Vagina (tissue), 2 donors: ENCODE data around the gene NEDD4L.

Experiments
- POLR2AphosphoS5 ChIP-seq, 2 donors: sonication (generic); formaldehyde crosslinking; IDR thresholded peaks; one replicate each; pipeline ENCODE4 v1.9.0; 2017; ENCODE audit warnings: antibody characterized with exemption in 2 of 2, mild to moderate bottlenecking in 2 of 2, low read depth in 1 of 2; ENCODE audit not compliant: insufficient read depth in 1 of 2
- TF ChIP-seq, protein P1 (sequence below), 3 experiments: fragments of 450-650 bp in 2 of 3; fragments of 200-600 bp in 1 of 3; sonication (generic) in 1 of 3; IDR thresholded peaks; one replicate each; pipeline ENCODE4 v1.5.1; 2017 to 2019; ENCODE audit warnings: antibody characterized with exemption in 3 of 3, mild to moderate bottlenecking in 2 of 3, moderate library complexity in 2 of 3

DNA sequence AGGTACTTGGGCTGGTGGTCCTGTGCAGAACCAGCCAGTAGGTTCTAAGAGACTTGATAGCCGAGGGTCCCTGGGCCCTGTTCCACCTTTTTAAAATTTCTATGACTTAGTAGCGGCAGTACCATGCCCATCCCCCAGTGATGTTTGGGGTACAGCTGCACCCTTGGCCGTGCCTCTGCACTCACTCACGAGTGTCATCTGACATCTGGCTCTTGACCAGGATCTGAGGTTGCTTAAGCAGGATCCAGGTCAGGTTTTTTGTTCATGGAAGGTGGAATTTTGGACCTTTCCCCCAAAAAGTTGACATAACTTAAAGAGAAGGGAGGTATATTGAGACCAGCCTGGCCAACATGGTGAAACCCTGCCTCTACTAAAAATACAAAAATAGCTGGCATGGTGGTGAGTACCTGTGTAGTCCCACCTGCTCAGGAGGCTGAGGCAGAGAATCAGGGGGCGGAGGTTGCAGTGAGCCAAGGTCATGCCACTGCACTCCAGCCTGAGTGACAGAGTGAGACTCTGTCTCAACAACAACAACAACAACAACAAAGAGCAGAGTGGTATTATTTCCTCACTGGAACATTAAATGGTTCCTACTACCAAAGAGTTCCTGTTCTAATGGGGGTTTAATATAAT is 163.6 kb downstream of the NEDD4L start:
- TF ChIP-seq, protein P1, sequence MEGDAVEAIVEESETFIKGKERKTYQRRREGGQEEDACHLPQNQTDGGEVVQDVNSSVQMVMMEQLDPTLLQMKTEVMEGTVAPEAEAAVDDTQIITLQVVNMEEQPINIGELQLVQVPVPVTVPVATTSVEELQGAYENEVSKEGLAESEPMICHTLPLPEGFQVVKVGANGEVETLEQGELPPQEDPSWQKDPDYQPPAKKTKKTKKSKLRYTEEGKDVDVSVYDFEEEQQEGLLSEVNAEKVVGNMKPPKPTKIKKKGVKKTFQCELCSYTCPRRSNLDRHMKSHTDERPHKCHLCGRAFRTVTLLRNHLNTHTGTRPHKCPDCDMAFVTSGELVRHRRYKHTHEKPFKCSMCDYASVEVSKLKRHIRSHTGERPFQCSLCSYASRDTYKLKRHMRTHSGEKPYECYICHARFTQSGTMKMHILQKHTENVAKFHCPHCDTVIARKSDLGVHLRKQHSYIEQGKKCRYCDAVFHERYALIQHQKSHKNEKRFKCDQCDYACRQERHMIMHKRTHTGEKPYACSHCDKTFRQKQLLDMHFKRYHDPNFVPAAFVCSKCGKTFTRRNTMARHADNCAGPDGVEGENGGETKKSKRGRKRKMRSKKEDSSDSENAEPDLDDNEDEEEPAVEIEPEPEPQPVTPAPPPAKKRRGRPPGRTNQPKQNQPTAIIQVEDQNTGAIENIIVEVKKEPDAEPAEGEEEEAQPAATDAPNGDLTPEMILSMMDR (IDR thresholded peaks at IDR 0.05): no peak
- TF ChIP-seq POLR2AphosphoS5 (IDR thresholded peaks at IDR 0.05; ENCODE audit: insufficient read depth in 1 of 2, low read depth in 1 of 2): no peak
